Umbilical cord (tissue), 2 donors: ENCODE data around the gene SERPINB10. TPM values are rescaled to one million over a fixed set of nuclear protein-coding genes. Genes with fewer than 3 reads are reported as not detected.
"Not testable (repeated sequence)": the region's sequence is repeated elsewhere in the genome, so short reads cannot be mapped to it uniquely, and the experiment has no call there.

Experiments
- DNase-seq: peaks from one replicate; pipeline ENCODE4 v3.0.0-alpha.2; 2015; ENCODE audit warnings: low spot score
- total RNA-seq: library from RNA; depleted of rRNA; stranded (reverse); fragments of >200 nt; gene quantifications from one replicate; pipeline ENCODE4 v1.2.3, GENCODE V29; 2014; ENCODE audit warnings: low replicate concordance; ENCODE audit not compliant: insufficient read depth

SERPINB10 gene
- total RNA-seq, 1 donor from 2014 or later = 0.96 TPM

- peak; percentile 28 for DNase-seq
Measured at GRCh38 chr18:63890950-63891304, 16.8 kb upstream of the SERPINB10 start.

GRCh38 chr18:63892566-63892965, 15.2 kb upstream of the SERPINB10 start:
- DNase-seq = no peak

DNA sequence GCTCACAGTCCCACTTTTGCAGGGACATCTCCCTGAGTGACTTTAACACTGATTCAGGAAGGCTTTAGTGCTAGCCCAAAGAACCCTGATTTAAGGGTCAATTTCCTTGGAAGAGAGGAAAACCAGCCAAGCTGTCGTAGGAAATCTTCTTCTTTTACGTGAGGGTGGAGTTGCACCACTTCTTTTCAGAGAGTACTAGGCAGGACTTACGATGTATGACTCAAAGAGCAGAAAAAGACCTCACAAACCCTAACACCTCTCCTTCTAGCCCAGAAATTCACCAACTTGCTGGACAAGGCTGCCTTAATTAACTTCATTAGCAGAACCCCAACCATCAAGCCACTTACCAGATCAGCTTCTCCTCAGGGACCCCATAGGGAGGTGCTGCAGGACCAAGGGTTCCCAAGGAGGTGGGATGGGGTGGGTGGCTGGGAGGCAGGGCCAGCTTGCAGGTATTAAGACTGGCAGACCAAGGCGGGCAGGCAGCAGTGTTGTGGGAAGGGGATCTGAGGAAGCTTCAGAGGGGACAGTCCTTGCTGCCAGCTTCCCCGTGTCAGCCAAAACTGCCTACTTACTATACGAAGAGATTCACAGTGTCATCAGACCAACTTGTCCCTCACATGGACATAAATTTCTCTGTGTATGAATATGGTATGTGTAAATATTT, 13.5 kb upstream of the SERPINB10 start:
- DNase-seq = no peak

- DNase-seq = no peak
Measured at GRCh38 chr18:63895190-63895589, 12.6 kb upstream of the SERPINB10 start.

DNA sequence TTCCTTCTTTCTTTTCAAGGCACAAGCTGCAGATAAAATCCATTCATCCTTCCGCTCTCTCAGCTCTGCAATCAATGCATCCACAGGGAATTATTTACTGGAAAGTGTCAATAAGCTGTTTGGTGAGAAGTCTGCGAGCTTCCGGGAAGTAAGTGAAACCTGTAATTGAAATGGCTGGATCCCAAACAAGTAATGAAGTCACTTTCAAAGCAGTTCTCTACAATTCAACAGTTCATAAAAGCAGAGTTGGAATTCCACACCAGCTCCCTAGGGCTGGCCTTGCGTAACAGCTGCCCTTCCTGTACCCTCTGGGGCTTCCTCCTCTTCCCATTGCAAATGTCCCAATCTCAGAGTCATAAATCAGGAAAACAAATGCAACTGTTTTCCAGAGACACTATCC, 10.7 kb upstream of the SERPINB10 start:
- no peak for DNase-seq

DNA sequence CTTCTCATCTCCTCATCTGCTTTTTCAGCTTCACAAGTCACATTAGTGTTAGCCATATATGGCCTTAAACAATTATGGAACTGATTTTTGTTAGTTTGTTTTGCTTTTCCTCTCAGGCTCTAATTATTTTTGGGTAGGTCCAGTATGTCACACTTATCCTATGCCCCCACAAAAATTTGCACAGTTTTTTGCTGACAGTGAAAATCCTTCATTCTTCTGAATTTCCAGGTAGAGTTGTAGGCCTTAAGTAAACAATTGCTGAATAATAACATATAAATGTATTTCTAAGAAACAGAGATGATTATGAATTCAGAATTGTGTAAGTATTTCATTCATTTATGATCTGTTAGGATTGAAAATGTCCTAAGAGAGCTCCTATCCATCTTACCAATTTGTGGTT, 8.6 kb upstream of the SERPINB10 start:
- no peak for DNase-seq

DNA sequence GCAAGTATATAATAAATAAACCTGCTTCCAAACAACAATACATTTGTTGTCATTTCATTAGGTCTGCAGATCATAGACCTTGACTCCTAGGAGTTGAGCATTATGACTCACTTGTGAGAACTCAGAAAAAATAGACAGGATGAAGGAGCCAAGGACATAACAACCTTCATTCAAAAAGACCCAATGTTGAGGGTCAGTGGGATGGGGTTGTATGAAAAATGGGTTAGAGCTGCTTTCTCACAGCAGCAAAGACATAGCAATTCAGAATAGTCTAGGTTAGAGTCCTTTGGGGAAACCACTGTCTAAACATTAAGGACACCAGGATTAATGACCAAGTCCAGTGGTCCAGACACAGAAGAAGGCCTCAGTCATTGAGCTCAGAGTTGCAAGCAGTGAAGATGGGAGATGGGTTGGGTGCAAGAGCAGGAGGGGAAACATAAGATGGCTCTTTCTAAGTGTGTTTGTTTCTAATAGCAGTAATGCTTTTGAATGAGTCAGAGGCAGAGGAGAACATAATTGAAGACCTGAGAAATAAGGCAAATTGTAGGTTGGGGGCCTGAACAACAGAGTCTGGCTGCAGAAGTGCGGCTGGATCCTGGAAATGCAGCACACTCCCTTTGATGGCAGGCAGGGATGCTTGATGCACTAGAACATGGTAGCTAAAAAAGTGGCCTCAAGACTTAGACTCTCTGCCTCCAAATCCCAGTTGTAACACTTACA, 3.7 kb upstream of the SERPINB10 start:
- no peak for DNase-seq

- no peak for DNase-seq
Measured at GRCh38 chr18:63904694-63905093, 3.1 kb upstream of the SERPINB10 start.

DNA sequence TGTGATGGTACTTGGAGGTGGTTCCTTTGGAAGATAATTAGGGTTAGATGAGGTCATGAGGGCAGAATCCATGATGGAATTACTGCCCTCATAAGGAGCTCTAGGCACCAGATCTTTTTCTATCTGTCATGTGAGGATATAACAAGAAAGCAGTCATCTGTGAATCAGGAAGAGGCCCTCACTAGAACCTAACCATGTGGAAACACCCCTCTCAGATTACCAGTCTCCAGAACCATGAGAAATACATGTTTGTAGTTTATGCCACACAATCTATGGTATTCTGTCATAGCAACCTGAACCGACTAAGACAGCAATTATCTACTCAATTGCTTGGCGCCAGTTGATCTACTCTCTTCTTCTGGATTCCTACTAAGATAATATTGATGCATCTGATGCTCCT, 2.4 kb upstream of the SERPINB10 start:
- DNase-seq = no peak

GRCh38 chr18:63906056-63906455, 1.7 kb upstream of the SERPINB10 start:
- DNase-seq = no peak

GRCh38 chr18:63908858-63909257, 1.1 kb downstream of the SERPINB10 start:
- DNase-seq = no peak

GRCh38 chr18:63909870-63910269, 2.1 kb downstream of the SERPINB10 start:
- no peak for DNase-seq

- DNase-seq = no peak
Measured at GRCh38 chr18:63917817-63918216, 10.1 kb downstream of the SERPINB10 start.

- no peak for DNase-seq
Measured at GRCh38 chr18:63922049-63922448, 14.3 kb downstream of the SERPINB10 start.

DNA sequence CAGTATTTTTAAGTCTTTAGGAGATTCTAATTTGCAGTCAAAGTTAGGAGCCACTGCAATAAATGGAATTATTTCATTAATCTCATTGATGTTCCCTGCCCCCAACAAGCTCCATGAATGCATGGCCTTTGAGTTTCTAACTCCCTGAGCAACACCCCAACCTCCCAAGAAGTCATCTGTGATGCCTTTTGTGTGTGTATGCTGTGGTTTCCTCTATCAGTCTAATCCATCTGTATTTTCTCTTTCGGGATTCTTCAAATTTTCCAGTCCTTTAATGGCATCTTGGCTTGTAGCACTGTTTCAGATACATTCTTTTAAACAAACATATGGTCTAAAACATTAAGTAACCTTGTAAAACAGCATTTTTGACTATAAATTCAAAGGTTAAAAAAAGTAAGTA, 16.8 kb downstream of the SERPINB10 start:
- DNase-seq = peak; percentile 40

DNA sequence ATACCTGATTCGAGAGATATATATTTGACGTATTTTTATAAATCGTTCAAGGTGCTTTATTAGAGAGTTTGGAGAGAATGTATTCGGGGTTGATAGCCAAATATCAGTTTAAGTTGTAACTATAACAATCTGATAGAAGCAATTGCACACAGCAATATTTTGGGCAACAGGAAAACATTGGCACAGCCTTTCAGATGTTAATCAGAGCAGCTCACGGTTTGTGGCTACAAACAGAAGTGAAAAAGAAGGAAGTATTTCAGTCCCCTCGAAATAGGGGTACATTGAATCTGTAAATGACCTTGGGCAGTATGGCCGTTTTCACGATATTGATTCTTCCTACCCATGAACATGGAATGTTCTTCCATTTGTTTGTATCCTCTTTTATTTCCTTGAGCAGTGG, 20.6 kb downstream of the SERPINB10 start:
- DNase-seq = no peak

DNA sequence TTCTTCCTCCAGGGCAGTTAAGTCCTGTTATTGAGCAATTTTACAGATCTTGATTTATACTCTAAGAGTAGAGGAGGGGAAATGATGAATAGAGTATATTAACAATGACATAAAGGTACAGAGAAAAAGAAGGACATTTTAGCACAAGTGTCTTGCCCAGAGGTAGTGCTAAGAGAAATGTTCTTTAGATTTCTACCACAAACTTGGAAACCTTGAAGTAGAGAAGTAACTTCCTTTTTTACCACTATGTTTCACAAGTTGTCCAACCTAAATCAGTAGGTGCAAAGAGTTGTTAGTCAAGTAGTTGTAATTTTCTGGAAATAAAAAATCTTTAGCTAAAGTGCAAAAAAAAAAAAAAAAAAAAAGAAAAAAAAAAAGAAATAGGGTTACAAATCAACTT, 21.6 kb downstream of the SERPINB10 start:
- not testable (repeated sequence) for DNase-seq

DNA sequence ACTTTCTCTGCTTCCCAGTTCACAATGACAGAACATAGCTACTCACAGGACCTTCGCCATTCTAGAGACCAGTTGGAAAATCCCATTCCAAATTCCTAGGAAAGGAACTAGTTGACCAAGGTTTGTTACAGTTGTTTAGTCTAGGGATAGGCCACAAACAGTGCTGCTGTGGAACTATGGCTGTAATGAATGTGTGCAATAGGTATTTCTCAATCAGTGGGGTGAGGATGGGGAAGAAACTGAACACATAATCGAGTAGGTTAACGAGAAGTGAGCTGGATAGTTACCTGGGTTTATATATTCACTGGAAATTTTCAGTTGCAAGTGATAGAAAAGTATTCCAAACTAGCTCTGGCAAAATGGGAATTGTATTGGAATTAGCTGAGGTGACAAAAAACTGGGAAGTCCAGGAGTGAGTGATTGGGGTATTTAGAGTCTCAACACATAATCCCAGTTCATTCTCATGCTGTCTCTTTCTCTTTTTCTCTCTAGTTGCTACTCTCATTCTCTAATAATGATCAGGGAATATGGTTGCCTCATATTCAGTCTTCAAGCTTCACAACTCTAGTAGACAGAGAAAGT, 23.1 kb downstream of the SERPINB10 start:
- DNase-seq = no peak

- DNase-seq = peak; percentile 85
Measured at GRCh38 chr18:63936156-63936931, 28.6 kb downstream of the SERPINB10 start.

DNA sequence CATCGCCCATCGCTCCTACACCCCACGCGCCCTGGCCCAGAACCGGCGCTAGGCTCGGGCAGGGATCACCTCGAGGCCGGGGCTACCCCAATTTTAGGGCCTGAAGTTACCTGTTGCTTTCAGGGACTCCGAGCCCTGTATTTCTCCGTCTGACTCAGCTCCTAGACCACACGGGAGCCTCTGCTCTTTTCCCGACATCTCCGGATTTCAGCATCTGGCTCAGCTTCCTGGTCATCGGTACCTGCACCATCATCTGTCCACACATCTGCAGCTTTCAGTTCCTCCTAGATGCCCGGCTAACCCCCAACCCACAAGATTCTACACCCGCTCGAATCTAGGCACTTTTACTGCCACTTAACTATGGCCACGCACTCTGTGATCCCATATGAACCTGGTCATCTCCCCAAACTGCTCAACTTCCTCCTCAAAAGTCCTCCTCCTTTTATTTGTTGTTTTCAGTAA, 29.2 kb downstream of the SERPINB10 start:
- DNase-seq = no peak

DNA sequence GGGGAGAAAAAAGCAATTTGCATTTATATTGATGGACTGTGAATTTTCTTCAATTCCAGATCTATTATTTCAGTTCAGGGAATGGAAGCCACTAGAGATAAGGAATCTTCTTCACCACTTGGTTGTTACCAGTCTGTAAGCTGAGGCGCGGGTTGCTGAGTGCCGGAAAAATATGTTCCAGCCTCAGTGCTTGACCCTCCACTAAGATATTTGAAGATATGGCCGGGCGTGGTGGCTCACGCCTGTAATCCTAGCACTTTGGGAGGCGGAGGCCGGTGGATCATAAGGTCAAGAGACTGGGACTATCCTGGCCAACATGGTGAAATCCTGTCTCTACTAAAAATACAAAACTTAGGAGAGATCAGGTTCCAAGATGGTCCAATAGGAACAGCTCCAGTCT, 32.2 kb downstream of the SERPINB10 start:
- DNase-seq = no peak

DNA sequence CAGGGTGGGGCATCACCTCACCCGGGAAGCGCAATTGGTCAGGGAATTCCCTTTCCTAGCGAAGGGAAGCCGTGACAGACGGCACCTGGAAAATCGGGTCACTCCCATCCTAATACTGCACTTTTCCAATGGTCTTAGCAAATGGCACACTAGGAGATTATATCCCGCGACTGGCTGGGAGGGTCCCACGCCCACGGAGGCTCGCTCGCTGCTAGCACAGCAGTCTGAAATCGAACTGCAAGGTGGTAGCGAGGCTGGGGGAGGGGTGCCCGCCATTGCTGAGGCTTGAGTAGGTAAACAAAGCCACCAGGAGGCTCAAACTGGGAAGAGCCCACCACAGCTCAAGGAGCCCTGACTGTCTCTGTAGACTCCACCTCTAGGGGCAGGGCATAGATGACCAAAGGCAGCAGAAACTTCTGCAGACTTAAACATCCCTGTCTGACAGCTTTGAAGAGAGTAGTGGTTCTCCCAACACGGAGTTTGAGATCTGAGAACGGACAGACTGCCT, 32.8 kb downstream of the SERPINB10 start:
- not testable (repeated sequence) for DNase-seq
